Mesenteric fat pad (tissue), 1 donor: ENCODE measurements around the gene NDOR1. TPM values are rescaled to one million over a fixed set of nuclear protein-coding genes. Genes with fewer than 3 reads are reported as not detected.
A peak's percentile ranks its signal among the peaks of the same experiment; 100 is the strongest.

Experiments used
- DNase-seq: peaks from one replicate; pipeline ENCODE4 v3.0.0-alpha.2; 2020; ENCODE audit warnings: low spot score
- total RNA-seq: library from RNA; stranded (reverse); fragmentation: NEBNext Ultra II Directional; extraction: Animal tissue kit (Norgen Biotek cat#: 25700); gene quantifications from one replicate; pipeline ENCODE4 v1.2.1, GENCODE V29; 2021
- donor health status: DM: yes; HTN: yes; CAD: no.

Gene NDOR1
- total RNA-seq, 1 donor from 2014 or later: 10.4 TPM

DNA sequence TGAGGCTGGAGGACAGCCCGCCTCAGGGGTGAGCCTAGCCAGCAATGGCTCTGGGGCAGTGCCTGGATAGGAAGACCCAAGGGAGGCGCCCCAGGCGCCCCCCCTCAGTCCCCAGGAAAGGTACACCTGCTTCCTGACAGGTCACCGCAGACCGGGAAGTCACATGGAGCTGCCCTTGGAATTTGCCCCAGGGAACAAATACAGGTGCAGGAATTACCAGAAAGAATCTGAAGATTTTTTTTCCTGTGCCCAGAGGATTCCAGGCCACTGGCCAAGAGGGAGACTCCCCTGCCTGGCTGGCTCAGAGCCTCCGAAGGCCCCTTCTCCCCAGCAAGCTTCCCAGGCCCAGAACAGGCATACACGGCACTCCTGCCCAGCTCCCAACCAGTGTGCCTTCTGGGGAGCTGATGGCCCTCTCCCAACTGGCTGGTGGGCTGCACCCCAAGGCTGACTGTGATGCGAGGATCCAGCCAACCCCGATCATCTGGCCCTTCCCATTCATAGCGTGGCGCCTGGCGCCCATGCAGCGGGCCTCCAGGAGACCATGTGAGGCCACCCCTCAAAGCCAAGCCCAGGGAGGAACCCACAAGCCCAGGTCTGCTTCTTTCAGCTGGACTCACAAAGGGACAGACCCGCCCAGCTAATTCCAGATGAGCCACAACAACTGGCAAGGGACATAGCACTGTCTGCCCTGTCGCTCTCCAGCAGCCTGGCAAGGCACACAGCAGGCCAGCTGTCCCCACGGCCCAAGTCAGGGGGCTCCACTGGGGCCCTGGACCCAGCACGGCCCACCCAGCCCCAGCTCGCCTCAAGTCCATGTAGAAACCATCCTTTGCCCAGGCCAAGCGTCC lies 7.2 kb upstream of the NDOR1 start:
- DNase-seq: no peak

- DNase-seq: no peak
Observed at GRCh38 chr9:137198902-137199283, 6.6 kb upstream of the NDOR1 start.

DNA sequence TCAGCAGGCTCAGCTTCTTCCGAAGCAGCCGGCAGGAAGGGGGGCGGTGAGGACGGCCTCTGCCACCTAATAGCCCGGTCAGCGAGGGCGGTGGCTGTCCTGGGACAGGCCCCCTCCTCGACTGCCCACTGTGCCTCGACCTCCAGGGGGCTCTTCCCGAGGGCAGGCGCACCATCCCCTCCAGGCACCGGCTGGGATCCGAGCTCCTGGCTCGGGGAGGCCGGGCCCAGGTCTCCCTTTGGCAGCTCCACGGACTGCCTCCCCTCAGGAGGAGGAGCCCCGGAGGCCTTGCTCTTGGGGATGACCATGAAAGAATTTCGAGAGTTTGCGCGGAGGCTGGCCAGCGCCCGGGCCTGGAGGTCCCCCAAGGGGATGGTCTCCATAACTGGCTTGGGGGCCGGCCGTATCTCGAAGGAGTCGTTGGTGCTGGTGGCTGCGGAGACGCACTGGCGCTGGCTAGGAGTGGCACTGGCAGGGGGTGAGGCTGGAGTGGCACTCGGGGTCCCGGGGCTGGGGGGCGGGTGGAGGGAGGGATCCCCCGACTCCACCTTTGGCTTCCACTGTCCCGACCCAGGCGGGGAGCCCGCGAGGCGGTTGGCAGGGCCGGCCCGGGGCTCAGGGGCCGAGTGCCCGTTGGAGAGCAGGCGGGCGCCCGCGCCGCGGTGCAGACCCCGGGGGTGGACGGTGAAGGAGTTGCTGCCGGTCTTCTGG lies 5.9 kb upstream of the NDOR1 start:
- no peak for DNase-seq

DNA sequence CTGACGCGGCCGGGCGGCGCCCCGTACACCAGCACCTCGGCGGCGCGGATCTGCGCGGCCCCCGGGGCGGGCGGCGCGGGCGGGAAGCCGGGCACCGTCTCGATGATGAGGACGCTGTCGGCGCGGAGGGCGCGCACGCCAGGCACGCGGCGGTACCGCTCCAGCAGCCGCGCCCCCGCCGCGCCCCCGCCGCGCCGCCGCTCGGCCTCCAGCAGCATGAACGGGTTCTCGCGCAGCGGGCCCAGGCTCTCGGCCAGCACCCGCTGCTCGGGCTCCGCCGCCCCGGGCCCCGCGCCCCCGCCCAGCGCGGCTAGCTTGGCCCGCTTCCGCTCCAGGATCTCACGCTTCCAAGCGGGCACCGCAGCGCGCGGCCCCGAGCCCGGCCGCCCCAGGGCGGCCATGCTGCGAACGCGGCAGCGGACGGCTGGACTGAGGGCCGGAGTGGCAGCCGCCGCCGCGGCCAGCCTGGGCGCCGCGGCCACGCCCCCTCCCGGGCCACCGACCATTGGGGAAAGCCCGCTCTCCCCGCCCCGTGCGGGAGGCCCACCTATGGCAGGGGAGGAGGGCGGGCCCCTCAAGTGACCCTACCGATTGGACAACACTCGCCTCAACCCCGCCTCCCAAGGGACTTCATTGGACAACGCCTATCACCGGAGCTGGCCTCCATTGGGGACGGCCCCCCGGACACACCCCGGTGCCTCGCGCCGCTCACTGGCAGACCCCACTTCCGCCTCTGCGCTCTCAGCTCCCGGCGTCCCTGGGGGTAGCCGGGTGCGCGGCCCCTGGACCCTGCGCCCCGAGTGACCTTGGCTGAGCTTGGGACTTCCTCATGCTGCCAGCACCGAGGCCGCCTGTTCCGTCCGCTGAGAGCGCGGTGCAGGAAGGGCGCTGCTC lies 4.9 kb upstream of the NDOR1 start, which contains the start of gene TPRN:
Gene TPRN, minus strand, starts transcription at position 431 of the 894 bp plus-strand sequence. Its CDS starts 30 bp downstream, at position 401.
- DNase-seq: peak; percentile 99

DNA sequence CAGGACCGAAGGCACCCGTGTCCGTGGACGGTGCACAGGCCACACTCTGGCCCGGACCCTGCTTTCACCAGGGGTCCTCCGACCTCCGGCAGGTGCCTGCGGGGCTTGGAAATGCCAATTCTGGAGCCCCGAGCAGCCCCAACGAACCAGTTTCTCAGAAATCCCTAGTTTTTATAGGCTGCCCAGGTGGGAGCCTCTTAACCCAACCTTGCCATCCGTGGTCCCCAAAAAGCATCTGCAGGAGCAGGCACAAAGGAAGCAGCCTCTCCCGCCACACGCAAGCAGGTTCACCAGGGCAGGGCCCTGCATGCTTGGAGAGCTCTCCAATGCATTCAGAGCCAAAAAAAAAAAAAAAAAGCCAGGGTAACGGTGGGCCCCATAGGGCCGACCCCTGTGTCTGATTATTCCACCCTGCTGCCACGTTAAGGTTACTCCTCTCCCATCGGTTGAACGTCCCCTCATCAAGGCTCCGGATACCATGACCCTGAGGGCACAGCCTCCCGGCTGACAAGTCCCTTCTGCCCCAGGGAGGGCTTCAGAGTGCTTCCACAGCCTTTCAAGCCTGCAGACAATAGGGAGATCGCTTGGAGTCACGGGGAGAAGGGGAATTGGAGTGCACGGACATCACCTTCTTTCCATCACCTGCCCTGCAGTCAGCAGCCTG lies 4.2 kb upstream of the NDOR1 start:
- no peak for DNase-seq

DNA sequence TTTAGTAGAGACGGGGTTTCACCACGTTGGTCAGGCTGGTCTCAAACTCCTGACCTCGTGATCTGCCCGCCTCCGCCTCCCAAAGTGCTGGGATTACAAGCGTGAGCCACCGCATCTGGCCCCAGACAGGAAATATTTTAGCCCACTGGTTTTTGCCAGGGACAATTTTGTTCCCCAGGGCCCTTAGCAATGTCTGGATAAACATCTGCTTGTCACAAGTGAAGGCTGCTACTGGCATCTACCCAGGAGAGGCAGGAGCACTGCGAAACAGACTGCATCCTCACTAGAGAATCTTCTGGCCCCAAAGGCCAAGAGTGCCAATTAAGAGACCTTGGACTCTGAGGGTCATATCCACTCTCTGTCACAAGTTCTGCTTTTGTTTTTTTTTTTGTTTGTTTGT lies 2.5 kb upstream of the NDOR1 start:
- DNase-seq: no peak

DNA sequence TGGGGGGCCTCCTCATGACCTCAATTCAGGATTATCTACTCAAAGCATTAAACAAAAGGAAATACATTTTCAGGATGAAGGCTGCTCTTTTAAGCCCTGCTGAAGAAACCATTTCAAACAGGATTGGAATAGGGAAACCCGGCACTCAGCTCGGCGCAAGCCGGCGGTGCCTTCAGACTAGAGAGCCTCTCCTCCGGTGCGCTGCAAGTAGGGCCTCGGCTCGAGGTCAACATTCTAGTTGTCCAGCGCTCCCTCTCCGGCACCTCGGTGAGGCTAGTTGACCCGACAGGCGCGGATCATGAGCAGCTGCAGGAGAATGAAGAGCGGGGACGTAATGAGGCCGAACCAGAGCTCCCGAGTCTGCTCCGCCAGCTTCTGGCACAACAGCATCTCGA lies 772 bp upstream of the NDOR1 start:
- no peak for DNase-seq

DNA sequence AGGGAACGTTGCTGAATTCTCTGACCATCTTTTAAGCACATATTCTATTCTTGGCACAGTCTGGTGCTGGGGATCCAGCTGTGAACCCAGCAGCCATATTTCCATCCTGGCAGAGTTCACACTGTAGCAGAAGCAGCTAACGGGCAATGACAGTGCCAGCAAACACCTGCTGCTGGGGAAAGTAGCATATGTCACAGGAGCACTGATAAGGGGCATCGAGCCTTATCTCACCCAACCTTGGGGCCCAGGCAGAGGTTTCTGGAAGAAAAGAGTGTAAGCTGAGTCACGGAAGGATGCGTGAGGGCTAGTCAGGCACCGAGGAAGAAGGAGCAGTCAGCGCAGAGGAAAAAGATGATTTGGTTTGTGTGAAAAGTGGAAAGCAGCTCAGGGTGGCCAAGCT lies 1.1 kb downstream of the NDOR1 start:
- no peak for DNase-seq

GRCh38 chr9:137211532-137211931 lies 6.0 kb downstream of the NDOR1 start:
- no peak for DNase-seq

GRCh38 chr9:137212520-137212919 lies 7.0 kb downstream of the NDOR1 start:
- DNase-seq: no peak

DNA sequence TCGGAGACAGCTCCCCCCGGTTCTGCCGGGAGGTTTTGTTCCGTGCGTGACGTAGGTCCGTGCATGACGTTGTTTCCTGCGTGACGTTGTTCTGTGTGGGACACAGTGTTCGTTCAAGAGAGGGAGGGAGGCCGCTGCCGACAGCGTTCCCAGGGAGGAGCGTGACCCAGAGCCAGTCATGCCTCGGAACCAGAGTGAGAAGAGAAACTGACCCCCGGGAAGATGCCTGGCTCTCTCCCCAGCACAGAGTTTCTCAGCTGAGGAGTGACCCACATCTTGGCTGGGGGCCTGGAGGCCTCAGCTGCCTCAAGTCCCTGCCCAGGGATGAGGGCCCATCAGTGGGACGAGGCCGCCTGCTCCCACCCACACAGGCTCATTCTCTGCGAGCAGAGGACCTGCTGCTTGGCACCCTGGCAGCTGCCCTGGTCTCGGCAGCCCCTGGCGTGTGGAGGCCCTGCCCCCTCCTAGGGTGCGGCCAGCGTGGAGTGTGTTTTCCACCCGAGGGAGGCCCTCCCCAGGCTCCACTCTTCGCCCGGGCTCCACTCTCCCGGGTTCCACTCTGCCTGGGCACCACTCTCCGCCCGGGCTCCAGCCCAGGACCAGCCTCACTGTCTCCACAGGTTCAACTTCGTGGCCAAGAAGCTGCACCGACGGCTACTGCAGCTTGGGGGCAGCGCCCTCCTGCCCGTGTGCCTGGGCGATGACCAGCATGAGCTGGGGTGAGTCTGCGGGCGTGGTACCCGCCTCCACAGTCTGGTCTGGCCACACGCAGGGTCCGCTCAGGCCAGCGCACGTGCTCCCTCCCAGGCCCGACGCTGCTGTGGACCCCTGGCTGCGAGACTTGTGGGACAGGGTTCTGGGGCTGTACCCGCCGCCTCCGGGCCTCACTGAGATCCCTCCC lies 7.9 kb downstream of the NDOR1 start:
- DNase-seq: no peak

GRCh38 chr9:137214620-137215019 lies 9.1 kb downstream of the NDOR1 start:
- no peak for DNase-seq

- no peak for DNase-seq
Observed at GRCh38 chr9:137215196-137215986, 9.9 kb downstream of the NDOR1 start.

DNA sequence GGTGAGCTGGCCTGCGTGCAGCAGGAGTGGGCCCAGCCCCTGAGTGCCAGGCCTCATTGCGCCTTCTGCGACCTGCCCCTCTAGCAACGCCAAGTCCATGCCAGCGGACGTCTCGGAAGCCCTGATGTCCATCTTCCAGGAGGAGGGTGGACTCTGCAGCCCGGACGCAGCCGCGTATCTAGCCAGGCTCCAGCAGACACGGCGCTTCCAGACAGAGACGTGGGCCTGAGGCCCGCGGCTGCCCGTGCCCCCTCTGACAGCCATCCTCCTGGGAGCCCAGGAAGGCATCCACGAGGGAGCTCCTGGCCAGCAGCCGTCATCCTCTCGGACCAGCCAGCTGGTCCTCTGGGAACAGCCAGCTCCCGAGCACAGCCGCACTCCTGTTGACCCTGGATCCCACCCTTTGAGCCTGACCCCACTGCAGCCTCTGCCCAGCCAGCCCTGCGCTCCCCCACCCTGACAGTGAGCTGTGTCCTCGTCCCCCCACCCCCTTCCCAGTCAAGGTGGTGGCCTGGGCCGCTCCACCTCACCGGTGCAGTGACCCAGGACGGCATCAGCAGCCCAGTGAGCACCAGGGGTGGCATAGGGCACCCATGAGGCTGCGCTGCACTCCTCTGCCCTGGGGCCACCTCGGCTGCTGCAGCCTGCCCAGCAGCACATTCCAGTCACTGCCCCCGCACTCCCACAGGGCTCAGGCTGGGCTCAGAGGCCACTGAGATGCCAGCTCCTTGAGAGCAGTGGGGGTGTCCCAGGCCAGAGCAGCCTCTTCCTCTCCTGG lies 10.9 kb downstream of the NDOR1 start:
- no peak for DNase-seq

GRCh38 chr9:137217276-137218211 lies 12.0 kb downstream of the NDOR1 start:
- no peak for DNase-seq

GRCh38 chr9:137218212-137218753 lies 12.8 kb downstream of the NDOR1 start:
- no peak for DNase-seq

DNA sequence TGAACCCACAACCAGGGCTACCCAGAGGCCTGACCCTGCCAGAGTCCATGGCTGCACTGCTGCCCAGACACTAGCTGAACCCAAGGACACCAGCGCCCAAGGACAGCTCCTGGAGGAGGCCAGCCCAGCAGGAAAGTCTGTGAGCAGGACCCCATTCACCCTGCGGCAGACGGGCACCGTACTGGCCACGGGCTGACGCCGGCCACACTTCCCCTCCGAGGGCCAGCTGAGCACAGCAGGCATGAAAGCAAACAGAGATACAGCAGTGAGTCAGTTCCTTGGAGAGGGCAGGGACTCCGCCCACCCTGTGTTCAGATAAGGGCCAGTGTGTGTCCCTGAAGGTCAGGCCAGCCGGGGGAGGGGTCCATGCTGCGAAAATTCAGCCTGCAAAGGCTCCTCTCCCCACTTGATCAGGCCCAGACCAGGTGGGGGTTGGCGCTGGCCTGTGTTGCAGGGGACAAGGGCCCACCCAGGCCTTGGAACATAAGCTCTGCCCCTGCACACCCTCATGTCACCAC lies 13.3 kb downstream of the NDOR1 start:
- DNase-seq: no peak
